GM13976 (cell line): ENCODE measurements around the gene LMOD3.
A peak's percentile ranks its signal among the peaks of the same experiment; 100 is the strongest.

Experiments
- DNase-seq: peaks from one replicate; pipeline ENCODE4 v3.0.0; 2012; ENCODE audit warnings: low spot score
- CTCF ChIP-seq: IDR thresholded peaks from 2 replicates; pipeline ENCODE4 v1.5.1; 2012; ENCODE audit warnings: borderline replicate concordance, mild to moderate bottlenecking; ENCODE audit not compliant: insufficient read depth; ENCODE audit errors: extremely low read depth, missing control alignments, control extremely low read depth
- in situ Hi-C: fragments of 300-500 bp; cut with MboI; formaldehyde crosslinking; loops from one replicate; pipeline ENCODE4 v1.12.0; 2022; ENCODE audit warnings: low sequenced_read_pairs, mixed read lengths, inconsistent platforms; ENCODE audit not compliant: unreplicated experiment

LMOD3 gene

GRCh38 chr3:69082361-69082760 is 40.0 kb downstream of the LMOD3 start:
- TF ChIP-seq CTCF: no peak
- DNase-seq: no peak
- in situ Hi-C loops: no loop called here

- in situ Hi-C loops: no loop called here
- no peak for DNase-seq
- TF ChIP-seq CTCF: no peak
Measured at GRCh38 chr3:69081583-69082262, 40.7 kb downstream of the LMOD3 start.

- peak; percentile 91 for DNase-seq
- in situ Hi-C loops: no loop called here
- no peak for TF ChIP-seq CTCF
Measured at GRCh38 chr3:69080233-69080920, 42.0 kb downstream of the LMOD3 start, which contains the start of gene UBA3. Gene UBA3 (minus strand): TSS chr3:69080365. CDS start chr3:69080353, 12 bp downstream.

- no peak for TF ChIP-seq CTCF
- no peak for DNase-seq
- in situ Hi-C loops: no loop called here
Measured at GRCh38 chr3:69079269-69080159, 42.9 kb downstream of the LMOD3 start.

GRCh38 chr3:69072928-69073327 is 49.5 kb downstream of the LMOD3 start:
- in situ Hi-C loops: no loop called here
- no peak for TF ChIP-seq CTCF
- no peak for DNase-seq

- DNase-seq: no peak
- TF ChIP-seq CTCF: no peak
- in situ Hi-C loops: no loop called here
Measured at GRCh38 chr3:69066121-69066520, 56.3 kb downstream of the LMOD3 start.
